HCT116 (cell line): ENCODE data around the gene PTS. TPM values are rescaled to one million over a fixed set of nuclear protein-coding genes. Genes with fewer than 3 reads are reported as not detected.

Experiments used
- total RNA-seq: library from RNA; stranded (reverse); gene quantifications from one replicate; pipeline ENCODE4 v1.2.1, GENCODE V29; 2021; ENCODE audit not compliant: unreplicated experiment

The PTS gene
- total RNA-seq, 1 experiment from 2014 or later: 45.7 TPM

Other genes with a start within 250 kb of the PTS start
- gene DLAT, start 201.0 kb upstream of the PTS start, total RNA-seq: 68.1 TPM
- gene PIH1D2, start 152.4 kb upstream of the PTS start, total RNA-seq: 1.6 TPM
- 19.4 TPM for gene NKAPD1, start 152.1 kb upstream of the PTS start, total RNA-seq
- gene TIMM8B, start 139.7 kb upstream of the PTS start, total RNA-seq: 62.1 TPM
- 129 TPM for gene SDHD, start 139.6 kb upstream of the PTS start, total RNA-seq
- 112 TPM for gene IL18, start 62.3 kb upstream of the PTS start, total RNA-seq
- gene TEX12, start 59.1 kb upstream of the PTS start, total RNA-seq: not detected
- gene BCO2, start 50.9 kb upstream of the PTS start, total RNA-seq: 4.0 TPM
- gene PLET1, start 34.4 kb downstream of the PTS start, total RNA-seq: not detected